ENCODE measurements around the gene SSNA1. TPM values are rescaled to one million over a fixed set of nuclear protein-coding genes. Genes with fewer than 3 reads are reported as not detected.

The SSNA1 gene
- total RNA-seq, 2 experiments from 2014 or later: 53.3 to 58.4 TPM

- no peaks in the 10 kb centered on the region for H3K36me3 Mint-ChIP-seq (ENCODE audit: low read depth)
- CTCF ChIA-PET: interaction anchor here (0.5 to 1.3 kb wide), 9 partner anchors 9 to 165 kb away, joined by 3 to 8 read pairs (median 3); partner anchors contain the start of gene SSNA1
- peak; percentile 98 for ATAC-seq
- peak; percentile 99 for DNase-seq
- H3K4me1 Mint-ChIP-seq (ENCODE audit: low read depth): peaks cover 22% of the 10 kb centered on the region
- H3K4me3 Mint-ChIP-seq: peak within 1 kb of the TSS; percentile 82
- TF ChIP-seq CTCF (IDR thresholded peaks at IDR 0.05): no peak
- intact Hi-C loops (cut with micrococcal nuclease): no loop called here
- H3K27ac Mint-ChIP-seq: peak within 1 kb of the TSS; percentile 77
- H3K27me3 Mint-ChIP-seq: no peaks in the 10 kb centered on the region
- H3K9me3 Mint-ChIP-seq: no peaks in the 10 kb centered on the region
- POLR2A ChIA-PET: interaction anchor here (0.6 to 1.1 kb wide), 4 partner anchors 8 to 36 kb away, joined by 3 read pairs; partner anchors contain the start of genes ANAPC2 and SSNA1
Observed at GRCh38 chr9:137200311-137201204, 12.1 kb downstream of the SSNA1 start, which contains the start of gene TPRN. TSS of gene TPRN (minus strand) at chr9:137200741. CDS start at chr9:137200711, 30 bp downstream.

GRCh38 chr9:137201205-137201868 lies 12.9 kb downstream of the SSNA1 start:
- Mint-ChIP-seq H3K36me3 (ENCODE audit: low read depth) (no peaks in the 10 kb centered on the region), H3K9me3 (no peaks in the 10 kb centered on the region), H3K4me1 (ENCODE audit: low read depth) (peaks cover 22% of the 10 kb centered on the region), H3K27ac (peak overlapping the region; percentile 77), H3K27me3 (no peaks in the 10 kb centered on the region), H3K4me3 (peak overlapping the region; percentile 82)
- CTCF ChIA-PET: interaction anchor here (0.8 to 1.5 kb wide), 6 partner anchors 8 to 74 kb away, joined by 3 to 8 read pairs (median 4); partner anchors contain the start of genes ANAPC2 and SSNA1
- intact Hi-C loops (cut with micrococcal nuclease): no loop called here
- POLR2A ChIA-PET: interaction anchor here (0.9 to 1.6 kb wide), 4 partner anchors 9 to 35 kb away, joined by 3 to 6 read pairs (median 3); partner anchors contain the start of genes ANAPC2 and SSNA1
- ATAC-seq (no peak), DNase-seq (no peak)
- TF ChIP-seq CTCF (IDR thresholded peaks at IDR 0.05): no peak

- CTCF ChIA-PET: interaction anchor here (0.8 to 1.5 kb wide), 2 partner anchors 14 to 34 kb away, joined by 3 to 6 read pairs; partner anchors contain the start of genes ANAPC2 and SSNA1
- ATAC-seq: no peak
- DNase-seq: no peak
- no peak overlapping the region for H3K4me3 Mint-ChIP-seq
- H3K4me1 Mint-ChIP-seq (ENCODE audit: low read depth): peaks cover 35% of the 10 kb centered on the region
- POLR2A ChIA-PET: interaction anchor here (0.9 to 6.0 kb wide), 4 partner anchors 9 to 38 kb away, joined by 3 to 44 read pairs (median 5); a partner anchor contains a TSS
- peaks cover 12% of the 10 kb centered on the region for H3K36me3 Mint-ChIP-seq (ENCODE audit: low read depth)
- intact Hi-C loops (cut with micrococcal nuclease): no loop called here
- H3K27ac Mint-ChIP-seq: no peak overlapping the region
- no peaks in the 10 kb centered on the region for H3K27me3 Mint-ChIP-seq
- no peak for TF ChIP-seq CTCF (IDR thresholded peaks at IDR 0.05)
- no peaks in the 10 kb centered on the region for H3K9me3 Mint-ChIP-seq
Observed at GRCh38 chr9:137202966-137203365, 14.5 kb downstream of the SSNA1 start.

- Mint-ChIP-seq H3K4me3 (peak overlapping the region; percentile 93), H3K27ac (peak overlapping the region; percentile 93), H3K27me3 (no peaks in the 10 kb centered on the region), H3K9me3 (no peaks in the 10 kb centered on the region), H3K4me1 (ENCODE audit: low read depth) (peaks cover 34% of the 10 kb centered on the region), H3K36me3 (ENCODE audit: low read depth) (peaks cover 20% of the 10 kb centered on the region)
- intact Hi-C loops (cut with micrococcal nuclease): no loop called here
- no peak for ATAC-seq
- no peak for DNase-seq
- ChIA-PET CTCF (interaction anchor here (0.7 to 3.8 kb wide), 5 partner anchors 15 to 158 kb away, joined by 3 to 15 read pairs (median 4); partner anchors contain the start of genes NRARP and SSNA1), POLR2A (interaction anchor here (0.8 to 6.0 kb wide), 15 partner anchors 8 to 251 kb away, joined by 3 to 44 read pairs (median 3); partner anchors contain the start of genes CYSRT1 and SSNA1)
- TF ChIP-seq CTCF (IDR thresholded peaks at IDR 0.05): no peak
Observed at GRCh38 chr9:137204731-137205125, 16.3 kb downstream of the SSNA1 start.

All from activated CD8-positive, alpha-beta T cell treated with anti-CD3 and anti-CD28 coated beads for 36 hours (primary cell).